A549 (cell line): ENCODE data around the gene UNC13B. TPM values are rescaled to one million over a fixed set of nuclear protein-coding genes. Genes with fewer than 3 reads are reported as not detected.

Experiments
- ATAC-seq, 2 experiments: fragments of 200-7000 bp in 1 of 2; fragments of >200 bp in 1 of 2; cut with Nextera tagmentation in 1 of 2; cut with Tn5 transposase in 1 of 2; 3 replicates each; pipeline versions ENCODE4 v1.8.0 to v1.9.1; 2018 to 2020; ENCODE audit warnings: mild to moderate bottlenecking in 1 of 2, moderate library complexity in 1 of 2
- CTCF ChIA-PET: fragments of 300-600 bp; sonication (Branson Sonifier 250); formaldehyde crosslinking; extraction: SDS; loops from one replicate; lab custom pipeline; 2021; ENCODE audit warnings: antibody characterized with exemption, inconsistent platforms; lab: Yijun Ruan, JAX
- POLR2A ChIA-PET: fragments of 350-600 bp; formaldehyde crosslinking; extraction: SDS; loops from one replicate; lab custom pipeline; 2021; ENCODE audit warnings: antibody characterized with exemption, inconsistent platforms; lab: Yijun Ruan, JAX
- DNase-seq, 2 experiments: peaks; one replicate each; pipeline versions ENCODE4 v3.0.0 to v3.0.0-alpha.2; 2011 to 2016; ENCODE audit warnings: low read depth in 1 of 2, low spot score in 1 of 2
- FAIRE-seq: peaks from 2 replicates; lab custom pipeline; 2011; peaks lifted over from hg19 to GRCh38; lab: Jason Lieb, UNC
- H3K27ac ChIP-seq, 2 experiments: fragments of >200 bp; sonication (Bioruptor Twin); formaldehyde crosslinking; 3 replicates each; pipeline ENCODE4 v1.5.1; 2016 to 2017
- H3K4me1 ChIP-seq: fragments of >200 bp; sonication (Bioruptor Twin); formaldehyde crosslinking; 3 replicates; pipeline ENCODE4 v1.6.1; 2016
- H3K4me2 ChIP-seq: fragments of >200 bp; sonication (Bioruptor Twin); formaldehyde crosslinking; 3 replicates; pipeline ENCODE4 v1.6.1; 2016
- H3K4me3 ChIP-seq: fragments of >200 bp; sonication (Bioruptor Twin); formaldehyde crosslinking; 3 replicates; pipeline ENCODE4 v1.5.1; 2016
- H3K9me3 ChIP-seq: fragments of >200 bp; sonication (Bioruptor Twin); formaldehyde crosslinking; 3 replicates; pipeline ENCODE4 v1.6.1; 2016
- BHLHE40 ChIP-seq: IDR thresholded peaks from 2 replicates; pipeline ENCODE4 v1.6.1; 2012; ENCODE audit warnings: low read depth, low read length, inconsistent platforms
- EHMT2 ChIP-seq: fragments of 200-600 bp; sonication (generic); IDR thresholded peaks from 2 replicates; pipeline ENCODE4 v1.6.1; 2016; ENCODE audit warnings: antibody characterized with exemption, low read depth, mild to moderate bottlenecking, moderate library complexity
- FOSB ChIP-seq: fragments of 250-450 bp; sonication (Bioruptor Pico); IDR thresholded peaks from 2 replicates; pipeline ENCODE4 v1.5.0; 2020; ENCODE audit warnings: mild to moderate bottlenecking, moderate library complexity
- FOSL2 ChIP-seq, 2 experiments: fragments of 450-650 bp in 1 of 2; fragments of >200 bp in 1 of 2; sonication (Bioruptor Twin) in 1 of 2; formaldehyde crosslinking; IDR thresholded peaks; 2 replicates each; pipeline versions ENCODE4 v1.5.0 to v1.6.1; 2016 to 2020; ENCODE audit warnings: mild to moderate bottlenecking in 1 of 2, moderate library complexity in 1 of 2
- FOXS1 ChIP-seq: fragments of 250-450 bp; sonication (Bioruptor Pico); IDR thresholded peaks from 2 replicates; pipeline ENCODE4 v1.5.0; 2020; ENCODE audit warnings: mild to moderate bottlenecking, moderate library complexity
- HOXA7 ChIP-seq: fragments of 250-450 bp; sonication (Bioruptor Pico); IDR thresholded peaks from 2 replicates; pipeline ENCODE4 v1.5.0; 2020; ENCODE audit warnings: mild to moderate bottlenecking, moderate library complexity
- HOXB13 ChIP-seq: fragments of 250-450 bp; sonication (Bioruptor Pico); IDR thresholded peaks from 2 replicates; pipeline ENCODE4 v1.5.0; 2020; ENCODE audit warnings: low read depth, mild to moderate bottlenecking, moderate library complexity
- NFE2L2 ChIP-seq: fragments of 150-350 bp; conservative IDR thresholded peaks from 2 replicates; pipeline ENCODE4 v1.6.1; 2014; ENCODE audit warnings: low read length
- NPAS2 ChIP-seq: fragments of 250-450 bp; sonication (Bioruptor Pico); IDR thresholded peaks from 2 replicates; pipeline ENCODE4 v1.8.0; 2022; ENCODE audit warnings: mild to moderate bottlenecking, moderate library complexity, borderline replicate concordance
- PHF8 ChIP-seq: fragments of 200-600 bp; sonication (generic); IDR thresholded peaks from 2 replicates; pipeline ENCODE4 v1.6.1; 2016; ENCODE audit warnings: low read depth, mild to moderate bottlenecking, antibody characterized with exemption, moderate library complexity, borderline replicate concordance
- POLR2AphosphoS2 ChIP-seq: conservative IDR thresholded peaks from 2 replicates; pipeline ENCODE4 v1.6.1; 2012; ENCODE audit warnings: low read length, improper control_type of control experiment, inconsistent platforms
- RAD21 ChIP-seq, 2 experiments: fragments of >200 bp in 1 of 2; sonication (Bioruptor Twin) in 1 of 2; formaldehyde crosslinking in 1 of 2; IDR thresholded peaks in 1 of 2; conservative IDR thresholded peaks in 1 of 2; 2 replicates in 1 of 2; 3 replicates in 1 of 2; pipeline ENCODE4 v1.6.1; 2012 to 2018; ENCODE audit warnings: inconsistent platforms in 1 of 2
- RARB ChIP-seq: fragments of 250-450 bp; sonication (Bioruptor Pico); IDR thresholded peaks from 2 replicates; pipeline ENCODE4 v1.8.0; 2021; ENCODE audit warnings: mild to moderate bottlenecking, moderate library complexity
- RCOR1 ChIP-seq: fragments of 150-350 bp; IDR thresholded peaks from 2 replicates; pipeline ENCODE4 v1.6.1; 2014; ENCODE audit warnings: antibody characterized with exemption, low read length, low read depth
- RFX5 ChIP-seq: fragments of 450-650 bp; IDR thresholded peaks from 2 replicates; pipeline ENCODE4 v1.7.1; 2014; ENCODE audit warnings: antibody characterized with exemption, mild to moderate bottlenecking, moderate library complexity
- SMC3 ChIP-seq: fragments of >200 bp; sonication (Bioruptor Twin); formaldehyde crosslinking; IDR thresholded peaks from 3 replicates; pipeline ENCODE4 v1.6.1; 2018; ENCODE audit warnings: inconsistent platforms
- SREBF2 ChIP-seq: fragments of 450-650 bp; IDR thresholded peaks from 2 replicates; pipeline ENCODE4 v1.6.1; 2014; ENCODE audit warnings: mild to moderate bottlenecking, moderate library complexity
- TFCP2L1 ChIP-seq: fragments of 250-450 bp; sonication (Bioruptor Pico); IDR thresholded peaks from 2 replicates; pipeline ENCODE4 v1.5.0; 2021; ENCODE audit warnings: mild to moderate bottlenecking
- ZFP36 ChIP-seq: fragments of 450-650 bp; IDR thresholded peaks from 2 replicates; pipeline ENCODE4 v1.6.1; 2014; ENCODE audit warnings: borderline replicate concordance; ENCODE audit not compliant: partially characterized antibody
- ZNF302 ChIP-seq: fragments of 250-450 bp; sonication (Bioruptor Pico); IDR thresholded peaks from 2 replicates; pipeline ENCODE4 v1.9.0; 2021; ENCODE audit warnings: inconsistent platforms, mild to moderate bottlenecking, moderate library complexity
- WGBS: methylation state at CpG from one replicate; pipeline ENCODE4 v1.1.6; 2017; ENCODE audit errors: missing lambda C conversion rate; 5-methylcytosine and 5-hydroxymethylcytosine counted together
- polyA plus RNA-seq, 4 experiments: library from polyadenylated mRNA; depleted of rRNA in 3 of 4; stranded (reverse); fragments of >200 nt; fragmentation: RNase III in 1 of 4; extraction: RNeasy Plus Mini Kit Qiagen cat#74134 plus additional on column Dnase treatment in 1 of 4; gene quantifications; 2 replicates in 3 of 4; 3 replicates in 1 of 4; pipeline ENCODE4 v1.2.3, GENCODE V29; 2011 to 2017
- TF ChIP-seq, protein P1 (sequence below): fragments of 250-450 bp; sonication (Bioruptor Pico); IDR thresholded peaks from 2 replicates; pipeline ENCODE4 v1.5.0; 2020; ENCODE audit warnings: low read depth, mild to moderate bottlenecking, moderate library complexity
- TF ChIP-seq, protein P2 (sequence below): fragments of >200 bp; sonication (Bioruptor Twin); formaldehyde crosslinking; IDR thresholded peaks from 2 replicates; pipeline ENCODE4 v1.6.1; 2016
- TF ChIP-seq, protein P3 (sequence below): IDR thresholded peaks from 2 replicates; pipeline ENCODE4 v1.6.1; 2012; ENCODE audit warnings: low read depth, borderline replicate concordance
- TF ChIP-seq, protein P4 (sequence below): IDR thresholded peaks from 2 replicates; pipeline ENCODE4 v1.6.1; 2012
- TF ChIP-seq, protein P5 (sequence below): fragments of 450-650 bp; IDR thresholded peaks from 2 replicates; pipeline ENCODE4 v1.6.1; 2014; ENCODE audit warnings: antibody characterized with exemption
- TF ChIP-seq, protein P6 (sequence below): fragments of >200 bp; sonication (Bioruptor Twin); formaldehyde crosslinking; IDR thresholded peaks from 3 replicates; pipeline ENCODE4 v1.5.1; 2016

The UNC13B gene
- polyA plus RNA-seq, 2 of the 4 experiments (the other 2 are of a cell fraction): 9.9 to 17.8 TPM

DNA sequence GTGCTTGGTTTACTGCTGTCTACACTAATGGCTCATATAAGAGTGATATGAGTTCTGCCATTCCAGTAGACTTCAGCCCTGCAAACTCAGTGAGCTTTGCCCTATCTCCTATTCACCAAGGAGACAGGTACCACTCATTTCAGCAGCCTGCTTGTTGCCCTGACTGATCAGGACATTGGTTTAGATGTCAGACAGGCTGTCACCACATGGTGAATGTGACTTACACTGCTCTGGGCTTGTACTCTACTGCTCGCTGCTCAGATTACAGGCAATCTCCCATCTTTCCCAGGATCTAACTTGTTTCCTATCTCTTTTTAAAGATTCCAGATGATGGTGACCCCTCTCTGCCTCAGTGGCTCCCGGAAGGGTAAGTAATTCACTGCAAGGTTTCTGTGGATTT lies 204.8 kb downstream of the UNC13B start:
- Histone ChIP-seq H3K9me3 (no peaks in the 10 kb centered on the region), H3K4me1 (peaks cover 4% of the 10 kb centered on the region; the same call in 1 of the 3 replicates), H3K4me2 (no peak overlapping the region), H3K4me3 (no peak overlapping the region), H3K27ac (no peak overlapping the region; a peak in 1 of 6 replicates)
- WGBS: 93% methylated on average over 2 of the region's 2 CpGs
- no peak for TF ChIP-seq RFX5
- TF ChIP-seq RARB (CRISPR knock-in tag): no peak
- TF ChIP-seq ZNF302 (CRISPR knock-in tag): no peak
- no peak for TF ChIP-seq FOXS1 (CRISPR knock-in tag)
- TF ChIP-seq HOXB13 (CRISPR knock-in tag): no peak
- no peak for TF ChIP-seq POLR2AphosphoS2
- TF ChIP-seq, protein P1, sequence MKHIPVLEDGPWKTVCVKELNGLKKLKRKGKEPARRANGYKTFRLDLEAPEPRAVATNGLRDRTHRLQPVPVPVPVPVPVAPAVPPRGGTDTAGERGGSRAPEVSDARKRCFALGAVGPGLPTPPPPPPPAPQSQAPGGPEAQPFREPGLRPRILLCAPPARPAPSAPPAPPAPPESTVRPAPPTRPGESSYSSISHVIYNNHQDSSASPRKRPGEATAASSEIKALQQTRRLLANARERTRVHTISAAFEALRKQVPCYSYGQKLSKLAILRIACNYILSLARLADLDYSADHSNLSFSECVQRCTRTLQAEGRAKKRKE (CRISPR knock-in tag): no peak
- TF ChIP-seq, protein P2, sequence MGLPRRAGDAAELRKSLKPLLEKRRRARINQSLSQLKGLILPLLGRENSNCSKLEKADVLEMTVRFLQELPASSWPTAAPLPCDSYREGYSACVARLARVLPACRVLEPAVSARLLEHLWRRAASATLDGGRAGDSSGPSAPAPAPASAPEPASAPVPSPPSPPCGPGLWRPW: no peak
- TF ChIP-seq RAD21 (conservative IDR thresholded peaks at IDR 0.05 in 1 of 2, IDR thresholded peaks at IDR 0.05 in 1 of 2): no peak
- TF ChIP-seq EHMT2: no peak
- no peak for TF ChIP-seq FOSL2 (IDR thresholded peaks at IDR 0.05)
- TF ChIP-seq FOSL2 (CRISPR knock-in tag; IDR thresholded peaks at IDR 0.05): no peak
- CTCF ChIA-PET: no interaction called here
- POLR2A ChIA-PET: no interaction called here
- DNase-seq (no peak), ATAC-seq (no peak), FAIRE-seq (no peak)

DNA sequence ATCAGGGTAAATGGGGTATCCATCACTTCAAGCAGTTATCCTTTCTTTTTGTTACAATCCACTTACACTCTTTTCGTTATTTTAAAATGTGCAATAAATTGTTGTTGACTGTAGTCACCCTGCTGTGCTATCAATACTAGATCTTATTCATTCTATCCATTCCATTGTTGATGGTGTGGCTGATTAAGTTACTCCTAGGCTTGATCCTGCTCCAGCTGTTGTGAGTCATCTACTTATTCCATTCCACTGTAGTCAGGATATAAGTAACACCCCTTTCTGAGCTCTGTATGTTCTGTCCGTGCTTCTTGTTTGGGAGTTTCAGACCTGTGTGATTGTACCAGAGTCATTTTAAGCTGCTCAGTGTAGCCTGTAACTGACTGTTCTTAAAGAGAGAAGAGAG lies 205.6 kb downstream of the UNC13B start:
- H3K4me3 ChIP-seq: no peak overlapping the region
- ChIA-PET CTCF (no interaction called here), POLR2A (no interaction called here)
- WGBS: 54% methylated on average over 2 of the region's 2 CpGs
- H3K27ac ChIP-seq: no peak overlapping the region; a peak in 1 of 6 replicates
- DNase-seq: peak in 1 of 2 experiments; percentile 5
- peak; percentile 66 to 68; a peak in 5 of 6 replicates for ATAC-seq
- no peak overlapping the region for H3K4me2 ChIP-seq
- no peak for TF ChIP-seq FOSL2 (IDR thresholded peaks at IDR 0.05)
- TF ChIP-seq FOSL2 (CRISPR knock-in tag; IDR thresholded peaks at IDR 0.05): 0 out of 2 replicates have a peak, but pooled peaks have one; percentile 16
- TF ChIP-seq RCOR1: no peak
- no peak for FAIRE-seq
- H3K9me3 ChIP-seq: no peaks in the 10 kb centered on the region
- peaks cover 4% of the 10 kb centered on the region; the same call in 1 of the 3 replicates for H3K4me1 ChIP-seq

DNA sequence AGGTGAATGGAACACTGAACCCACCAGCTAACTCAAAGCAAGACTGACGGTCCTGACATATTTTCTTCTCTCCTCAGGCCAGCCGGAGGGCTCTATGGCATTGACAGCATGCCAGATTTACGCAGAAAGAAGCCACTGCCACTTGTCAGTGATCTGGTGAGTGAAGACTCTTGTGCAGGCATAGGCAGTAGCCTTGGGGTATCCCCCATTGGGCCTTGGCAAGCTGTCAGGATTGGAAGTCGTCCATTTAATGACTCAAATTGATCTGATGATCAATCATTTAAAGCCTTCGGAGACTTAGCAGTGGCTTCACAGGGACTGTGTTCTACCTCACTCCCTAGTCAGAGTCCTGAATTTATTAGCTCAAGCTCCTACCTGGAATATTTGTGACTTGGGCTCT lies 208.4 kb downstream of the UNC13B start:
- POLR2A ChIA-PET: no interaction called here
- TF ChIP-seq ZFP36 (no peak), BHLHE40 (no peak), HOXA7 (no peak), SMC3 (no peak), HOXB13 (CRISPR knock-in tag) (no peak), NFE2L2 (no peak), SREBF2 (no peak), NPAS2 (CRISPR knock-in tag) (no peak), FOXS1 (CRISPR knock-in tag) (no peak), PHF8 (no peak), FOSB (CRISPR knock-in tag) (no peak), EHMT2 (no peak), TFCP2L1 (CRISPR knock-in tag) (no peak)
- TF ChIP-seq, protein P3, sequence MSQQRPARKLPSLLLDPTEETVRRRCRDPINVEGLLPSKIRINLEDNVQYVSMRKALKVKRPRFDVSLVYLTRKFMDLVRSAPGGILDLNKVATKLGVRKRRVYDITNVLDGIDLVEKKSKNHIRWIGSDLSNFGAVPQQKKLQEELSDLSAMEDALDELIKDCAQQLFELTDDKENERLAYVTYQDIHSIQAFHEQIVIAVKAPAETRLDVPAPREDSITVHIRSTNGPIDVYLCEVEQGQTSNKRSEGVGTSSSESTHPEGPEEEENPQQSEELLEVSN: no peak
- TF ChIP-seq, protein P4, sequence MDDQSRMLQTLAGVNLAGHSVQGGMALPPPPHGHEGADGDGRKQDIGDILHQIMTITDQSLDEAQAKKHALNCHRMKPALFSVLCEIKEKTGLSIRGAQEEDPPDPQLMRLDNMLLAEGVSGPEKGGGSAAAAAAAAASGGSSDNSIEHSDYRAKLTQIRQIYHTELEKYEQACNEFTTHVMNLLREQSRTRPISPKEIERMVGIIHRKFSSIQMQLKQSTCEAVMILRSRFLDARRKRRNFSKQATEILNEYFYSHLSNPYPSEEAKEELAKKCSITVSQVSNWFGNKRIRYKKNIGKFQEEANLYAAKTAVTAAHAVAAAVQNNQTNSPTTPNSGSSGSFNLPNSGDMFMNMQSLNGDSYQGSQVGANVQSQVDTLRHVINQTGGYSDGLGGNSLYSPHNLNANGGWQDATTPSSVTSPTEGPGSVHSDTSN: no peak
- TF ChIP-seq, protein P5, sequence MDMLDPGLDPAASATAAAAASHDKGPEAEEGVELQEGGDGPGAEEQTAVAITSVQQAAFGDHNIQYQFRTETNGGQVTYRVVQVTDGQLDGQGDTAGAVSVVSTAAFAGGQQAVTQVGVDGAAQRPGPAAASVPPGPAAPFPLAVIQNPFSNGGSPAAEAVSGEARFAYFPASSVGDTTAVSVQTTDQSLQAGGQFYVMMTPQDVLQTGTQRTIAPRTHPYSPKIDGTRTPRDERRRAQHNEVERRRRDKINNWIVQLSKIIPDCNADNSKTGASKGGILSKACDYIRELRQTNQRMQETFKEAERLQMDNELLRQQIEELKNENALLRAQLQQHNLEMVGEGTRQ: no peak
- TF ChIP-seq, protein P2: no peak
- TF ChIP-seq, protein P6, sequence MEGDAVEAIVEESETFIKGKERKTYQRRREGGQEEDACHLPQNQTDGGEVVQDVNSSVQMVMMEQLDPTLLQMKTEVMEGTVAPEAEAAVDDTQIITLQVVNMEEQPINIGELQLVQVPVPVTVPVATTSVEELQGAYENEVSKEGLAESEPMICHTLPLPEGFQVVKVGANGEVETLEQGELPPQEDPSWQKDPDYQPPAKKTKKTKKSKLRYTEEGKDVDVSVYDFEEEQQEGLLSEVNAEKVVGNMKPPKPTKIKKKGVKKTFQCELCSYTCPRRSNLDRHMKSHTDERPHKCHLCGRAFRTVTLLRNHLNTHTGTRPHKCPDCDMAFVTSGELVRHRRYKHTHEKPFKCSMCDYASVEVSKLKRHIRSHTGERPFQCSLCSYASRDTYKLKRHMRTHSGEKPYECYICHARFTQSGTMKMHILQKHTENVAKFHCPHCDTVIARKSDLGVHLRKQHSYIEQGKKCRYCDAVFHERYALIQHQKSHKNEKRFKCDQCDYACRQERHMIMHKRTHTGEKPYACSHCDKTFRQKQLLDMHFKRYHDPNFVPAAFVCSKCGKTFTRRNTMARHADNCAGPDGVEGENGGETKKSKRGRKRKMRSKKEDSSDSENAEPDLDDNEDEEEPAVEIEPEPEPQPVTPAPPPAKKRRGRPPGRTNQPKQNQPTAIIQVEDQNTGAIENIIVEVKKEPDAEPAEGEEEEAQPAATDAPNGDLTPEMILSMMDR: no peak

More for the DNA sequence above, 208.4 kb downstream of the UNC13B start:
- H3K27ac ChIP-seq: no peak overlapping the region
- H3K4me3 ChIP-seq: no peak overlapping the region
- peaks cover 4% of the 10 kb centered on the region; the same call in 1 of the 3 replicates for H3K4me1 ChIP-seq
- DNase-seq: no peak
- H3K4me2 ChIP-seq: no peak overlapping the region
- FAIRE-seq: no peak
- 72% methylated on average over 5 of the region's 5 CpGs for WGBS
- CTCF ChIA-PET: interaction anchor here (1.8 kb wide), 2 partner anchors 10 to 14 kb away, joined by 5 to 7 read pairs; no protein-coding TSS in a partner anchor
- no peak for ATAC-seq
- H3K9me3 ChIP-seq: no peaks in the 10 kb centered on the region
